GM19023 (cell line): ENCODE results near the gene TAMM41.
"Not testable (repeated sequence)": the region's sequence is repeated elsewhere in the genome, so short reads cannot be mapped to it uniquely, and the experiment has no call there.

ENCODE experiments used
- ATAC-seq: cut with Tn5 transposase; IDR thresholded peaks from one replicate; pipeline ENCODE4 v1.9.1; 2021; ENCODE audit warnings: mild to moderate bottlenecking, moderate library complexity; ENCODE audit not compliant: unreplicated experiment

TAMM41 gene

DNA sequence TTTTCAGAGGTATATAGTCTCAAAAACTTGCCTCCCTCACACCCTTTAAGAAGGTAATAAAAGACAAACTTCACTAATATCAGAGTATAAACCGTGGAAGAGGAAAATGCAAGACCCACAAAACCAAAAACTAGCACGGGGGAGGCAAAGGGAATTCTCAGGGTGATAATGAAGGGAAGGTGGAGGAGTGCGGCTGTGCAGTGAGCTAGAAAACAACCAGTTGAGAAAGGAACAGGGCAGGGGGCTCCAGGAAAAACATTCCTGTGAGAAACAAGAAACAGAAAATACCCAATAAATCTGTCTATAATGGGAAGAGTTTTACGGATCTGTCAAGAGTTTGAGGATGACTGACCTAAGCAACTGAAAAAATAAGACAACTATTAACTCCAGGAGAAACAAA, 31.6 kb downstream of the TAMM41 start:
- ATAC-seq: no peak

DNA sequence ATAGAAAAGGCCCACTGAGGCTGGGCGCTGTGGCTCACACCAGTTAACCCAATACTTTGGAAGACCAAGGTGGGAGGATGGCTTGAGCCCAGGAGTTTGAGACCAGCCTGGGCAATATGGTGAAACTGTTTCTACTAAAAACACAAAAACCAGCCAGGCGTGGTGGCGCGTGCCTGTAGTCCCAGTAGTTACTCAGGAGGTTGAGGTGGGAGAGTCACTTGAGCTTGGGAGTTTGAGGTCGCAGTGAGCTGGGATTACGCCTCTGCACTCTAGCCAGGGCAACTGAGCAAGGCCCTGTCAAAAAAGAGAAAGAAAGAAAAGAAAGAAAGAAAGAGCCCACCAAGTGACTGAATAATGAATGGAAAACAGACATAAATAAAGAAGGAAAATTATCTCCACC, 32.0 kb downstream of the TAMM41 start:
- no peak for ATAC-seq

DNA sequence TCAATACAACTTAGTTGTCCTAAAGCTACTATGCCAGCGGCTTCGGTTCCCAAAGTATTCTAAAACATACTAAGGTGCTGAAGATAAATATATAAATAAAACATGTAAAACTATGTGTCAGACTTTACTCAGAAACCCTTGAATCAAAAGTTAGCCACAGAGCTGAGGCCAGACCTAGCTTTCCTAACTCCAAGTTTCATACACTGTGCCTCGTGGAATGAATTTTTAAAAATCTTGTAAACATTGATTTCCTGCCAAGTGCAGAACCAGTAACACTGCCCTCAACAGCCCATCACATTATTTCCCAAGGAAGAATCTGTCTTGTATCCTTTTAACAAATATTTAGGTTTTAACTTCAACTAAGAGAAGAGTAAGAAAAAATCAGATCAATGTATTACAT, 36.4 kb downstream of the TAMM41 start:
- ATAC-seq: no peak

DNA sequence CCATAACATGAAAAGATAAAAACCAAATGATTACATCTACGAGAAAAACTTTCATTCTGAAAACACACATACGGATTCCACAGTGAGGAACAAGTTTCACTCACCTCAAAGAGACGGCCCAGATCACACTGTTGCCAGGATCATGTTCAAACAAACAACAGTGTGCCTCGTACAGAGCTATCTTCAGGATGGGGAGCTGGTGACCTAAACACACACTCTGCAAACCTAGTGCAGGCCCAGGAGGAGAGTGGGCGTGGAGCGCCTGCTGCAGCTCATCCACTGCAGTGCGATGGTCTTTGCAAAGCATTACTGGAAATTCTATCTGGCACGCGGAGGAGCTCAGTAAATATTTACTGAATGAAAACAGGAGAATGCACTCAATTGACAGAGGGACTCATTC, 38.5 kb downstream of the TAMM41 start:
- no peak for ATAC-seq

DNA sequence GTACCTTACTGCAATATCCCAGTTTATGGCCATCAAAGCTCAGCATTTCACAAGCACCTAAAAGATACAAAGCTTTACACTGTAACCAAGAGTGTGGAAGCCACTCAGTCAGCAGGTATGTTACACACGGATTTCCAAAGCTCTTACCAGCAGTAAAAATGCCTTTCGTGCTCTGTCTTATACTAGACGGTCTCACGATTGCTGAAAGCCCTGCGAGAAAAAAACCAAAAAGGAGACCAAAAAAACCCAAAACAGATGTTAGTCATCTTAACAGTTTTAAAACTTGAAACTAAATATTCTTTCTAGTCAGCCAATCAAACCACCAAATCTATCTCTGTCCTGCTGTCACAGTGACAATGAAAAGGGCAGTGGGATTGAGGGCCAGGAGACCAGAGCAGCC, 39.0 kb downstream of the TAMM41 start:
- ATAC-seq: no peak

DNA sequence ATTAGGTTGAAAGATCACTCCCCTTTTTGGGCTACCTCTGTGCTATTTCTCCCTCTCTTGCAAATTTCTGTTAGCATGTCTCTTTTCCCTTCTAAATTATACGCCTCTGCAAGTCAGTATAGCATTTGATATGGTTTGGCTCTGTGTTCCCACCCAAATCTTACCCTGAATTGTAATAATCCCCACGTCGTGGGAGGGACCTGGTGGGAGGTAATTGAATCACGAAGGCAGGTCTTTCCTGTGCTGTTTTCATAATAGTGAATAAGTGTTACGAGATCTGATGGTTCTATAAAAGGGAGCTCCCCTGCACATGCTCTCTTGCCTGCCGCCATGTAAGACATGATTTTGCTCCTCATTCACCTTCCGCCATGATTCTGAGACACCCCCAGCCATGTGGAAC, 41.0 kb downstream of the TAMM41 start:
- no peak for ATAC-seq

DNA sequence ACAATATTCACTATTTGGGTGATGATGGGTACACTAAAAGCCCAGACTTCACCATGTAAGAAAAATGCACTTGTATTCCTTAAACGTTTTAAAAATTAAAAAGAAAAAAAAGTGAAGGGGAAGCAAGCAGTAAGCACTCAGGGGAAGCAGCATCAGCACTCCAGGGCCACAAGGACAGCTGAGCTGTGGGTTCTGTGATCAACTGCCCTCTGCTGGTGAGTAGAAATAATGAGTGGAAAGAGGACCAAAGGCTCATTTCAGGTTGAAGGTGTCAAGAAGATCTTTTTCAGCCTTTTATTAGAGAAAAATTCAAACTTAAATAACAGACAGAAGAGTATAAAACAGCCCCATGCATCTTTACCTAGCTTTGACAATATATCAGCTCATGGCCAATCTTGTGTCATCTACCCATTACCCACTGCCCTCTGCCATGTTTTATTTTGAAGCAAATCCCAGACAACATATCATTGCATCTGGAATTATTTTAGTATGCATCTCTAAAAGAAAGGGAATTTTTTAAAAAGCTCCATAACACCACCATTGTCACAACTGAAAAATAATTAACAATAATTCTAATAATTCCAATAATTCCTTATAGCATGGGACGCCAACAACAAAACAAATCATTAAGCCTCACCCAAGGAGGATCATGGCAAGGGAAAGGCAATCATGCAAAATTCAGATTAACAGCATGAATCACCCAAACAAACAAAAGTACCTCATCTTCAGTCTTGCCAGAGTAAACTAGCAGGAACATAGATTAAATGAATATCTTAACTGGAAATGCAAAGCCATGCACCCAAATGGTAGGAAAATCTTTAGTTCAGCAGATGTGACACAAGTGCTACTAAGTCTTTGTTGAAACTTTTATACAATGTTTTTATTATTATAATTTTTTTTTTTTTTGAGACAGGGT, 42.5 kb downstream of the TAMM41 start:
- ATAC-seq: peak; percentile 69

DNA sequence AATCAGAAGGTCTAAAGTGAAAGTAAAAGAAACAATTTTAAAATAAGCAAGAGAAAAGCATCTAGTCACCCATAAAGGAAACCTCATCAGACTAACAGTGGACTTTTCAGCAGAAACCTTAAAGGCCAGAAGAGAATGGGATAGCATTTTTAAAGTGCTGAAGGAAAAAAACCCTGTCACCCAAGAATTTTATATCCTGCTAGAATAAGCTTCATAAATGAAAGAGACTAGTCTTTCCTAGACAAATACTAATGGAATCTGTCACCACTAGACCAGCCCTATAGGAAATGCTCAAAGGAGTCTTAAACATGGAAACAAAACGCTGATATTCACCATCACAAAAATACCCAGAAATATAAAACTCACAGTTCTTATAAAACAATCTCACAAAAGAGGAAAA, 46.9 kb downstream of the TAMM41 start:
- no peak for ATAC-seq

DNA sequence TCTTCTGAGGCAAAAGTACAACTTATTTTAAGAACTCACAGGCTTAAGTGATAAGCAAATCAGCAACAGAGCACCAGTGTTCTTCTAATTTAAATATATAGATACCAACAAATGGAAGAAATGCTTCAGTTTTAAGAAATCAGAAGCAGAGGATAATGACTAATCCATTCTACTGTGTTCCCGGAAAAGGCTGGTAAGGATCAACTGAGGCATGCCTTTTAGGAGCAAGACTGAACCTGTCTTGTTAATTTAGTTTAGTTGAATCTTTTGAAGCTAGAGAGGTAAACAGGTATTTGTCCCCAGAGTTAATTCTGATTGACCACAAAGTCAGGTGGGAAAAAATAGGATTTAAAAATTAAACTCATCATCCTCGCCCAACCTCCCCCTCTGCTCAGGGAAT, 51.8 kb downstream of the TAMM41 start:
- ATAC-seq: no peak

DNA sequence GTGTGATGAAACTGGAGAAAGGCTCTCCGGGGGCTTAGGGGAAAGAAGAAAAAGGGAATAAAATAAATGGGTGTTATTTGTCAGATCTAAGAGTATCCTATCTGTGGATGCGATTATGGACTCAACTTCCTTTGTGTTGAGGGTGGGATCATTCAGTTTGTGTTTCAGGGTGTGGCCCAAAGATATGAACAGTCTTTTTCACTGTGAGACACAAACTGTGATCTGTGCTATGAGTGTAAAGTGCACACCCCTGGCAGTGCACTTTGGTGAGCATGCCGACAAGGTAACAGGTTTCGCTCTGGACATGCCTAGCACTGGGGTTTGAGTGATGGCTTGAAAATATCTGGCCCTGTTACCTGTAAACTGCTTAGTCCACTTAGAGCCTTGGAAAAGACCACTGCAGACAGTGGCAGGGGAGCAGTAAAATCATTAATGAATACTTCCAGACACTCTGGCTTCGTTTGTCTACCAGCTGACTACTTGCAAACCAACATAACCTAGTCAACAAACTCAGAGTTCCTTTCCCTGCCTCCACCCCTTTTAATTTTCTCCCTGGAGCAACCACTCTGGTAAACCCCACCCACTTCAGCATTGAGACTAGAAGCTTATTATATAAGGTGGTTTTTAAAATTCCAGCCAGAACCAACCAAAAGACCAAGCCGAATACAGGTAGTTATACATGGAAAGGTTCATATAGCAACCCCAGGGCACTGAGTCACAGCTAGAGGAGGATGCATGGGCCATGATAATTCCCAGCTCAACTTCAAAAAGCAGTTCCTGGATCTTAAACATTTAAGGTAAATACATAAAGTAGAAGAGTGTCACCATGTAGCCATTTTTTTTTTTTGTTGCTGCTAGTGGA, 55.1 kb downstream of the TAMM41 start:
- no peak for ATAC-seq

DNA sequence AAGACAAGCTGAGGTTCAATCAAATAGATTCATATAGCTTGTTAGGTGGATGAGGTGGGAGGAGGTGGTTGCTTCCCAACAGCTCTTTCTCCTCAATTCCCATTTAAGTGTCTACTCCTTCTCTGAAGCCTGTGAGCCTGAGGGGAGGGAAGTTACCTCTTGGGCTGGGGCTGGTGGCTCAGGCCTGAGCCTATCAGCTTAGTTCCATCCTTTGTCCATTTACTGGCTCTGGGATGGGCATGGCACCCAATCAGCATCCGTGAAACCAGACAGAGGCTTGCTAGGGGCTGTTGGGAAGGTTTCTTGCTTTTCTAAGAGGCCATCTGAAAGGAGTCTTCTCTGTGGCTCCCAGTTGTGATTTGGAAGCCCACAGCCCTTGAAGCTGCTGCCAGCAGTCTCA, 57.3 kb downstream of the TAMM41 start:
- ATAC-seq: no peak

DNA sequence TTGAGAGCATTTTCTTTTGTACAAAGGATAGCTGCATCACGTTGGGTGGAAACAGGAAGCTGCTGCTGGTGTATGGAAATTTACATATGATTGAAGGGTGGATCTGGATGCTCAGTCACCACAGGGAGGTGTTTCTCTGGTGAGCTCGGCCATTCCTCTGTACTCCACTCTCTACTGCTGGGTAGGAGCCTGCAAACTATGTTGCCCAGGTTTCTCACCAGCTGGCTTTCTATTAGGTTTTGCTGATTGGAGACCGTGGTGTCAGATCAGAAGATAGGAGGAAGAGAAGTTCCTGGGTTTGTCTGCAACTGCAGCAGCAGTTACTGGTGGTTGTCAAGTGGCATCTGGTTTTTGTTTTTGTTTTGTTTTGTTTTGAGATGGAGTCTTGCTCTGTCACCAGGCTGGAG, 61.7 kb downstream of the TAMM41 start:
- ATAC-seq: no peak

DNA sequence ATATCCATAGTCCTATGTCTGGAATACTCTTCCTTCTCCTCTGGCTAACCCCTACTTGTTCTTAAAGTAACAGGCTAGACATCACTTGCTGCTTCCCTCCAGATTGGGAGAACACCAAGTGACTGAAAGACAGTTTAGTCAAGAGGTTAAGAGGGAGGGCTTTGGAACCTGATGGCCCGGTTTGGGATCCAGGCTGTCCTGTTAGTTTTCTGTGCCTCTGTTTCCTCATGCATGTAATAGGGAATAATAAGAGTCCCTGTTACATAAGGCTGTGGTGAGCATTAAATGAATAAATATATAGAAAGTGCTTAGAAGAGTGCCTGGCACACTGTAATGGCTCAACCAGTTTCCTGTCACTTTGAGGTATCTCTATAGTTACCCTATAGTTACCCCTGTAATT, 66.3 kb downstream of the TAMM41 start:
- ATAC-seq: no peak

DNA sequence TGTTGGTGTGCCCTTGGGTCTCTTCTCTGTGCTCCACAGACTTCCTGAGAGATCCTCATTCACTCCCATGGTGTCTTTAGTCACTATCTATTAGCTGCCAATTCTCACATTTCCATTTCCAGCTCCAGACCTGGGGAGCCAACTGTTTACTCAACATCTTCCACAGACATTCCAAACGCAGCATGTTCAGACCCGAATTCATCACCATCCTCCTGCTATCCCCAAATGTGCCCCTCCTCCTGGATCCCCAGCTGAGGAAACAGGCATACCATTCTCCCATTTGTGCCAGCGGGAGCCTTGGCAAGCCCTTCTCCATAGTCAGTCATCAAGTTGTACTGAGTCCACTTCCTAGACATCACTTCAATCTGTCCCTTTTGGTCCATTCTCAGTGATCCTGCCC, 67.1 kb downstream of the TAMM41 start:
- no peak for ATAC-seq

DNA sequence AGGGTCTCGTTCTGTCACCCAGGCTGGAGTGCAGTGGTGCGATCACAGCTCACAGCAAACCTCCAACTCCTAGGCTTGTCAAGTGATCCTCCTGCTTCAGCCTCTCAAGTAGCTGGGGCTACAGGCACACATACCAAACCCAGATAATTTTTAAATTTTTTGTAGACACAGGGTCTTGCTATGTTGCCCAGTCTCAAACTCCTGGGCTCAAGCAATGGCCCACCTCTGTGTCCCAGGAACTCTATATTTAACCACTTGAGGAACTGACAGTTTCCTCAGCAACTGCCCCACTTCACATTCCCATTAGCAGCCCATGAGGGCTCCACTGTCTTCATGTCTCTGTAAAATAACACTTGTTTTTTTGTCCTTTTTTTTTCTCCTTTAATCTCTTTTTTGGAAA, 68.4 kb downstream of the TAMM41 start:
- no peak for ATAC-seq

DNA sequence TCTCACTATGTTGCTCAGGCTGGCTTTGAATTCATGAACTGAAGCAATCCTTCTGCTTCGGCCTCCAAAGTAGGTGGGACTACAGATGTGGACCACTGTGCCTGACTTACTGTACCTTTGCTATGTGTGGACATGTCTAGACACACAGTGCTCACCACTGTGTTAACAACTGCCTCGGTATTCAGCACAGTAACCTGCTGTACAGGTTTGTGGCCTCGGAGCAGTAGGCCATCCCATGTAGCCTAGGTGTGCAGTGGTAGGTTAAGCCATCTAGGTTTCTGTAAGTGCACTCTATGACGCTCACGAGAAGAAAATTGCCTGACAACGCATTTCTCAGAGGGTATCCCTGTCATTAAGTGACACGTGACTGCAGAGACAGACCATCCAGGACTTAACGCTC, 70.3 kb downstream of the TAMM41 start:
- no peak for ATAC-seq

DNA sequence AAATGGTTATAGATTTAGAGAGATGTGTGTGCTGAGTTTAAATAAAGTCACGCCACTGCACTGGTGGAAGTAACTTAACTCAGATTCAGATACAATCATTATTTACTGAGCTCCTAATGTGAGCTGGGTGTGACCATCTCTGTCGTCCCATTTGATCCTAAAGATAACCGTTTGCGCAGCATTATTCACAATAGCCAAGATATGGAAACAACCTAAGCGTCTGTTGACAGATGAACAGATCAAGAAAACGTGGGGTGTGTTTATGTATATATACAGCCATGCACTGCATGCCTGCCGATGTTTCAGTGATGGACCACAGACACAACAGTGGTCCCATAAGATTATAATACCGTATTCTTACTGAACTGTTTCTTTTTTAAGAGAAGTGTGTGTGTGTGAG, 71.2 kb downstream of the TAMM41 start:
- ATAC-seq: no peak

DNA sequence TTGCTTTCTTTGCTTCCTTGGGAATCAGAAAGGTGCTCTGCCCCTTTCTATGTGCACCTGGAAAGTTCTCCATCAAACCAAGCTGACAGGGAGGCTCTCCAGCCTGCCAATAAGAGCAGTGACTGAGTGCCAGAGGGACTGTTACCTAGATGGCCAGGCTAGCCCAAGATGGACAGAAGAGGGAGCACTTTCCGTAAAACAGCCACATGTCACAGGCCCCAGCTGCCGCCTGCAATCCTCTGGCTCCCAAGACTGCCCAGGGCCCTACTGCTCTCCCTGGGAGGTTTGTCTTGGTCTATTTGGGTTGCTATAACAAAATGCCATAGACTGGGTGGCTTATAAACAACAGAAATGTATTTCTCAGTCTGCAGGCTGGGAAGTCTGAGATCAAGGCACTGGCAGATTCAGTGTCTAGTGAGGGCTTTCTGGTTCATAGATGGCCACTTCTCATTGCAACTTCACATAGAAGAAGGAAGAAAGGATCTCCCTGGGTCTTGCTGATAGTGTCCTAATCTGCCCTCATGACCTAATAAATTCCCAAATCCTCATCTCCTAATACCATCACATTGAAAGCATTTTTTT, 72.3 kb downstream of the TAMM41 start:
- no peak for ATAC-seq

DNA sequence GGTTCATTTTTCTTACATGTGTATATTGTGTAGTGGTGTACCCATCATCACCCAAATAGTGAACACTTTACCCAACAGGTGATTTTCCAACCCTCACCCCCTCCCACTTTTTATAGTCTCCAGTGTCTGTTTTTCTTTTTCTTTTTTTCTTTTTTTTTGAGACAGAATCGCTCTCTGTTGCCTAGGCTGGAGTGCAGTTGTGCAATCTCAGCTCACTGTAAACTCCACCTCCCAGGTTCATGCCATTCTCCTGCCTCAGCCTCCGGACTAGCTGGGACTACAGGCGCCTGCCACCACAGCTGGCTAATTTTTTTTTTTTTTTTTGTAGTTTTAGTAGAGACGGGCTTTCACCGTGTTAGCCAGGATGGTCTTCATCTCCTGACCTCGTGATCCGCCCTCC, 74.8 kb downstream of the TAMM41 start:
- ATAC-seq: not testable (repeated sequence)

DNA sequence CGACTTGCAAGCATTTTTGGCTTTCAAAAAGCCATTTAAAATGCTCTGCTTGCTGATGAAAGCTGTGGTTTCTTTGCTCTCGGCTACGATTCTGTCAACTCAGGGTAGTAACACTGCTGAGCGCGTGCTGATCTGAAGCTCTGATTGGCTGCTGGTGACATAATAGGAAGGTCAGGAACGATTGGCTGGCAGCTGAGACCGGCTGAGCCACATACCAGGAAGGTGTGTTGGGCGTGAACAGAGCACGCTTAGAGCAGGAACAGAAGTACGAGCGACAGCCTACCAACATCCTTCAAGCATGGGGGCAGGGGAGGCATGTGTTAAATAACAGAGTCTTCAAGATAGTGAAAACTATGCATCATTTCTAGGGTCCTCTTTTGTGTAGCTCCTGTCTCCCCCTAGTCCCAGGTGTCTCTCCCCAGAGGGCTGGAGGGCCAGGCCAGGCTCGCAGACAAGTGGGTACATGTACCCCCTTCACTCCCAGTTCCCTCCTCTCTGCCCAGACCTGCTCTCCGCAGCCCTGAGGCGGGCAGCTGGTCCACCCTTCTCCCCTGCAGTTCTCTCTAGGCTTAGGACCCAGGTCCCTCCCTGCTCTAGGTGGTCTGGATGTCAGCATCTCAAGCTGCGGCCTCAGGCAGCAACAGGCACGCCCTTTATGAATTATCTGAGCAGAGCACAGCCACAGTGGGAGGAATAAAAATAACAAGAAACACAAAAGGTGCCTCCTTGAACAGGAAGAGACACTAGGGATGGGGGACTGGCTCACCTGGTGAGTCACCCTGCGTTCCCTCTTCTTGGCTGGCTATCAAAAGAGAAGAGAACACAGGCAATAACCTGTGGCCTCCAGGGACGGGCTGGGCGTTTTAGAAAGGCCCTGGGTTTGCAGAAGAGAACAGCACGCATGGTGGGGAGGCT, 76.0 kb downstream of the TAMM41 start:
- peak; percentile 100 for ATAC-seq
